ENCODE data around the gene GRID2IP.

The GRID2IP gene

GRCh38 chr7:6558837-6559236, 7.6 kb upstream of the GRID2IP start:
- peak; percentile 48 for TF ChIP-seq CTCF (conservative IDR thresholded peaks at IDR 0.05; ENCODE audit: control insufficient read depth, insufficient read depth, low read depth, low read length)
- peak; percentile 53 for DNase-seq (ENCODE audit: low read depth)

DNA sequence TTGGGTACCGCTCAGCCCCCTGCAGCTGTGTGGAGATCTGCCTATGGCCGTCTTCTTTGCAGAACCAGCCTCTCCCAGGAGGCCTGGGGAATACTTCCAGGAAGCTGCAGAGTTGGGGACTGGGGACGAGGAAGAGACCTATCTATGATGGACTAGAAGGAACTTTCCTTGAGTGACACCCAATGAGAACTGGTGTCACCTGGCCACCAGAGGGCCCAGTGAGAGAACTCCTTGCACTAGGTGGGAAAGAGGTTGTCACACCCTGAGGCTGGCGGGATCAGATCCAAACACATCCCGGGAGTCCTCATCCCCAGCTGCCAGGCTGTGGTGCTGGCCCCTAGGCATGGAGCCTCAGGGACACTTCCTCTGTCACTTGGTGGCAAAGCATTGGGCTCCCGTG, 4.9 kb upstream of the GRID2IP start:
- no peak for TF ChIP-seq CTCF (conservative IDR thresholded peaks at IDR 0.05; ENCODE audit: control insufficient read depth, insufficient read depth, low read depth, low read length)
- no peak overlapping the region for H3K4me3 ChIP-seq (ENCODE audit: control insufficient read depth, low read depth, low read length)
- DNase-seq (ENCODE audit: low read depth) = no peak

More at GRCh38 chr7:6558837-6559236, 7.6 kb upstream of the GRID2IP start:
- H3K4me3 ChIP-seq (ENCODE audit: control insufficient read depth, low read depth, low read length) = no peak overlapping the region

DNA sequence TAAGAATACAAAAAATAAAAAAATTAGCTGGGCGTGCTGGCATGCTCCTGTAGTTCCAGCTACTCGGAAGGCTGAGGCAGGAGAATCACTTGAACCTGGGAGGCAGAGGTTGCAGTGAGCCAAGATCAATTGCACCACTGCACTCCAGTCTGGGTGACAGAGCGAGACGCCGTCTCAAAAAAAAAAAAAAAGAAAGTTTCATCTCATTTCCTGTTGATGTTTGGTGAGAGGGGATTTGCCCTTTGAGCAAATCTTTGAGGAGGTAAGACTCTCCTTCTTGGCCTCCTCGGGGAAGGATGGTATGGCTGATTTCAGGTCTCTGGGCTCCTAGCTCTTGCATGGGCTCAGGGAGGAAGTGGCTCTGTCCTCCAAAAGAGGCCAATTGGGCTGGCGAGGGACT, 3.6 kb upstream of the GRID2IP start:
- no peak for TF ChIP-seq CTCF (conservative IDR thresholded peaks at IDR 0.05; ENCODE audit: control insufficient read depth, insufficient read depth, low read depth, low read length)
- H3K4me3 ChIP-seq (ENCODE audit: control insufficient read depth, low read depth, low read length) = no peak overlapping the region
- DNase-seq (ENCODE audit: low read depth) = no peak

DNA sequence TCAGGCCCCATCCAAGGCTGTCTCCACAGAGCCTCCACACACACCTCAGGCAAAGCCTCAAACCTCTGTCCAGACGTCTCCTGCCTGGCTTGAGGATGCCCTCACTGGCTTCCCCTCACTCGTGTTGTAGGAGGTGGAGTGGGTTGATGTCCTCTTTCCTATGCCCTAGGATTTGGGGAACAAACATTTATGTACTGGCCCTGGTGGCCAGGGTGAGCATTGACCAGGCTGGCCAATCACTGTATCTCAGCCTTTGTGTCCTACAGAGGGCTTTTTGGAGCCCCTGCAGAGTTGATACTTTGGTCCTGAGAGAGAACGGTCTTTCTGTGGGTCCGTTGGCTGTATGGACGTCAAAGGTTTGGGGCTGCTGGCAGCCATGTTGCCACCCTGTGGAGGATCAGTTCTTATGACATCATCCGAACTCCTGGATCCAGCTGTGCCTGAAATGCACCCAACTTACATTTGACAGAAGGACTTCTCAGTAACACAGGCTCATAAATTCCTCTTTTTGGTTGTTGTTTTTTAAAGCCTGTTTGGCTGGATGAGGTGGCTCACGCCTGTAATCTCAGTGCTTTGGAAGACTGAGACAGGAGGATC, 2.3 kb upstream of the GRID2IP start:
- no peak for DNase-seq (ENCODE audit: low read depth)
- no peak overlapping the region for H3K4me3 ChIP-seq (ENCODE audit: control insufficient read depth, low read depth, low read length)

GRCh38 chr7:6547400-6547799, 3.9 kb downstream of the GRID2IP start:
- H3K4me3 ChIP-seq (ENCODE audit: control insufficient read depth, low read depth, low read length) = no peak overlapping the region
- no peak for TF ChIP-seq CTCF (conservative IDR thresholded peaks at IDR 0.05; ENCODE audit: control insufficient read depth, insufficient read depth, low read depth, low read length)
- no peak for DNase-seq (ENCODE audit: low read depth)

More for the DNA sequence above, 2.3 kb upstream of the GRID2IP start:
- TF ChIP-seq CTCF (conservative IDR thresholded peaks at IDR 0.05; ENCODE audit: control insufficient read depth, insufficient read depth, low read depth, low read length) = peak; percentile 8

- no peak for TF ChIP-seq CTCF (conservative IDR thresholded peaks at IDR 0.05; ENCODE audit: control insufficient read depth, insufficient read depth, low read depth, low read length)
- no peak overlapping the region for H3K4me3 ChIP-seq (ENCODE audit: control insufficient read depth, low read depth, low read length)
- no peak for DNase-seq (ENCODE audit: low read depth)
Observed at GRCh38 chr7:6546498-6547251, 4.6 kb downstream of the GRID2IP start.

Measured in fibroblast of mammary gland (primary cell).